GM21526 (cell line): ENCODE data around the gene NLRP13.

Source experiments
- ATAC-seq: cut with Tn5 transposase; IDR thresholded peaks from one replicate; pipeline ENCODE4 v1.9.1; 2021; ENCODE audit warnings: moderate library complexity; ENCODE audit not compliant: unreplicated experiment, low FRiP score

The NLRP13 gene

GRCh38 chr19:55907286-55907685, 24.9 kb downstream of the NLRP13 start:
- no peak for ATAC-seq

- no peak for ATAC-seq
Measured at GRCh38 chr19:55902080-55902751, 29.9 kb downstream of the NLRP13 start.

- no peak for ATAC-seq
Measured at GRCh38 chr19:55901369-55902079, 30.6 kb downstream of the NLRP13 start.

DNA sequence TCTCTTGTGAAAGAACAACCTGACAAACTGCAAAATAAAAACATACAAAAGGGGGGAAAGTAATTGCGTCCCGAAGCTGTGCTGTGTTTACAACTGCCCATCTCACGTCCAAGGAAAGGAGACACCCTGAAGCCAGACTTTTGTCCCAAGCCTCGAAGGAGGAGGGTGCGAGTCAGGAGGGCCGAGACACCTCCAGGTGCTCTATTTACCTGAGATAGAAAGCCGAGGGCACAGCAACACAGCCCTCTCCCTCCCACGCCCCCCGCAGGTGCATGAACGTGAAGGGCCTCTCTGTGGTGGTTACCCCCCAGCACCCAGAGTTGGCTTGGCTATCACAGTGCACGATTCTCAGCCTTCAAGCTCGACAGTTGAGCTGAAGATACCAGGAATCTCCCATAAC, 33.2 kb downstream of the NLRP13 start:
- ATAC-seq = no peak

- no peak for ATAC-seq
Measured at GRCh38 chr19:55882626-55883025, 49.5 kb downstream of the NLRP13 start.

- no peak for ATAC-seq
Measured at GRCh38 chr19:55877211-55877610, 54.9 kb downstream of the NLRP13 start.

DNA sequence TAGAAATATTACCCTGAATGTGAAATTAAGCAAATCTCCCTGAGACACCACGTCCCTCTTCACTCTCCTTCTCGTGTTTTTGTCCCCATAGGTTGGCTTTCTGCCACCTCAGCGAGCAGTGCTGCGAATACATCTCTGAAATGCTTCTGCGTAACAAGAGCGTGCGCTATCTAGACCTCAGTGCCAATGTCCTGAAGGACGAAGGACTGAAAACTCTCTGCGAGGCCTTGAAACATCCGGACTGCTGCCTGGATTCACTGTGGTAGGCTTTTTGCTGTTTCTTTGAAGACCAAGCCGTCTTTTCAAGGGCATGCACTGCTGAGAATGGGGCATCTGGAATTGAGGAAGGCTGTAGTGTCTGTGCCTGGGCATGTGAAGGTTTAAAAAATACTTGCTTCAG, 61.4 kb downstream of the NLRP13 start:
- ATAC-seq = no peak

DNA sequence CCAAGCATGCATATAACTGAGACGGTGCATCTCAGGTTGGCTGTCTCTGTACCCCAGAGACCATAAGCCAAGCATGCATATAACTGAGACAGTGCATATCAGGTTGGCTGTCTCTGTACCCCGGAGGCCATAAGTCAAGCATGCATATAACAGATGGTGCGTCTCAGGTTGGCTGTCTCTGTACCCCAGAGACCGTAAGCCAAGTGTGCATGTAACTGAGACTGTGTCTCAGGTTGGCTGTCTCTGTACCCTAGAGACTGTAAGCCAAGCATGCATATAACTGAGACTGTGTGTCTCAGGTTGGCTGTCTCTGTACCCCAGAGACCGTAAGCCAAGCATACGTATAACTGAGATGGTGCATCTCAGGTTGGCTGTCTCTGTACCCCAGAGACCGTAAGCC, 65.0 kb downstream of the NLRP13 start:
- no peak for ATAC-seq

GRCh38 chr19:55866521-55866920, 65.6 kb downstream of the NLRP13 start:
- no peak for ATAC-seq

DNA sequence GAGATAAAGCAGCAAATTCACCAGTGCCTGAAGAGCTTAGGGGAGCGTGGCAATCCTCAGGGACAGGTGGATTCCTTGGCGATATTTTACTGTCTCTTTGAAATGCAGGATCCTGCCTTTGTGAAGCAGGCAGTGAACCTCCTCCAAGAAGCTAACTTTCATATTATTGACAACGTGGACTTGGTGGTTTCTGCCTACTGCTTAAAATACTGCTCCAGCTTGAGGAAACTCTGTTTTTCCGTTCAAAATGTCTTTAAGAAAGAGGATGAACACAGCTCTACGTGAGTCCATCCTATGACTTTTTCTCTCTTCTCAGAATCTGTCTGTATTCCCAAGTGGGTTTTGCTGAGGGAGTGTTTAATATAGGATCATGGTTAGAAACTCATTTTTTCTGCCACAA, 73.2 kb downstream of the NLRP13 start:
- ATAC-seq = no peak

DNA sequence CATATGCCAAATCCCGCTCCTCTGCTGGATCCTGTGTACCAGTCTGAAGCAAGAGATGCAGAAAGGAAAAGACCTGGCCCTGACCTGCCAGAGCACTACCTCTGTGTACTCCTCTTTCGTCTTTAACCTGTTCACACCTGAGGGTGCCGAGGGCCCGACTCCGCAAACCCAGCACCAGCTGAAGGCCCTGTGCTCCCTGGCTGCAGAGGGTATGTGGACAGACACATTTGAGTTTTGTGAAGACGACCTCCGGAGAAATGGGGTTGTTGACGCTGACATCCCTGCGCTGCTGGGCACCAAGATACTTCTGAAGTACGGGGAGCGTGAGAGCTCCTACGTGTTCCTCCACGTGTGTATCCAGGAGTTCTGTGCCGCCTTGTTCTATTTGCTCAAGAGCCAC, 73.7 kb downstream of the NLRP13 start:
- no peak for ATAC-seq

DNA sequence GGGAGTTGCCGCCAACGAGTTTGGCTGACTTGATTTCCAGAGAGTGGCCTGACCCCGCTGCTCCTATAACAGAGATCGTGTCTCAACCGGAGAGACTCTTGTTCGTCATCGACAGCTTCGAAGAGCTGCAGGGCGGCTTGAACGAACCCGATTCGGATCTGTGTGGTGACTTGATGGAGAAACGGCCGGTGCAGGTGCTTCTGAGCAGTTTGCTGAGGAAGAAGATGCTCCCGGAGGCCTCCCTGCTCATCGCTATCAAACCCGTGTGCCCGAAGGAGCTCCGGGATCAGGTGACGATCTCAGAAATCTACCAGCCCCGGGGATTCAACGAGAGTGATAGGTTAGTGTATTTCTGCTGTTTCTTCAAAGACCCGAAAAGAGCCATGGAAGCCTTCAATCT, 74.2 kb downstream of the NLRP13 start:
- ATAC-seq = no peak

GRCh38 chr19:55857149-55857548, 75.0 kb downstream of the NLRP13 start:
- ATAC-seq = no peak

DNA sequence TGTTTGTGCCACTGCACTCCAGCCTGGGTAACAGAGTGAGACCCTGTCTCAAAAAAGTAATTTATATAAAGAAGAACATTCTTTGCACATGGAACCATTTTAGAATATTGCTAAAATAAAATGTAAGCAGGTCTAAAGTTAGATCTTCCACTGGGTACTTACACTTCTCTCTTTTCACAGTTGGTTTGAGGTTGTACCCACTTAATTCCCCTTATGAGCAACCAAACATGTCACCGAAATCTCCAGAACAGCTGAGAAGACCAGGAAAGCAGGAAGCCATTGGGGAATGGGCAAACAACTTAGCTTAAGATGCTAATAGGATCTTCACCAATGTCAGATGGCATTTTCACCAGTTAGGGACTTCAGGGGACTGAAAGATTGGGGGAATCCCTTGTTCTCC, 77.0 kb downstream of the NLRP13 start:
- no peak for ATAC-seq
